ENCODE results near the gene STC2.

- no peak for TF ChIP-seq YY1 (IDR thresholded peaks at IDR 0.05; ENCODE audit: insufficient read depth, insufficient read length)
- no peak for TF ChIP-seq ZNF274 (IDR thresholded peaks at IDR 0.05; ENCODE audit: low read depth, low read length)
These were observed 13.8 kb upstream of the STC2 start for GRCh38 chr5:173341961-173342430.
